Peyer's patch (tissue), 4 donors: Measurements from ENCODE around the gene NRL. TPM values are rescaled to one million over a fixed set of nuclear protein-coding genes. Genes with fewer than 3 reads are reported as not detected.

Experiments
- DNase-seq, 3 donors: peaks; one replicate each; pipeline ENCODE4 v3.0.0-alpha.2; 2017 to 2019
- H3K27ac ChIP-seq, 4 donors: fragments of 200-600 bp; sonication (generic); one replicate each; pipeline ENCODE4 v1.5.1; 2016 to 2019
- H3K27me3 ChIP-seq, 2 donors: fragments of 200-600 bp; sonication (generic); one replicate each; pipeline ENCODE4 v1.5.1; 2019
- H3K36me3 ChIP-seq, 3 donors: fragments of 200-600 bp; sonication (generic); one replicate each; pipeline ENCODE4 v1.5.1; 2016 to 2019
- H3K4me1 ChIP-seq, 4 donors: fragments of 200-600 bp; sonication (generic); one replicate each; pipeline ENCODE4 v1.5.1; 2016 to 2019
- H3K4me3 ChIP-seq, 4 donors: fragments of 200-600 bp; sonication (generic); 1 replicate in 3 of 4; 2 replicates in 1 of 4; pipeline ENCODE4 v1.5.1; 2016 to 2019; ENCODE audit warnings: mild to moderate bottlenecking in 1 of 4
- H3K9me3 ChIP-seq, 4 donors: fragments of 200-600 bp; sonication (generic); one replicate each; pipeline ENCODE4 v1.5.1; 2016 to 2019; ENCODE audit warnings: mild to moderate bottlenecking in 1 of 4
- POLR2A ChIP-seq, 2 donors: fragments of 450-650 bp; IDR thresholded peaks; one replicate each; pipeline ENCODE4 v1.5.1; 2017; ENCODE audit warnings: antibody characterized with exemption in 2 of 2, mild to moderate bottlenecking in 2 of 2, moderate library complexity in 2 of 2
- total RNA-seq, 4 donors: library from RNA; depleted of rRNA; stranded (reverse); fragments of >200 nt; gene quantifications; one replicate each; pipeline ENCODE4 v1.1.0, GENCODE V29; 2016
- TF ChIP-seq, protein P1 (sequence below), 6 experiments: fragments of 450-650 bp in 4 of 6; fragments of 200-600 bp in 2 of 6; sonication (generic) in 1 of 6; IDR thresholded peaks; one replicate each; pipeline ENCODE4 v1.5.1; 2017 to 2019; ENCODE audit warnings: antibody characterized with exemption in 6 of 6, mild to moderate bottlenecking in 3 of 6, moderate library complexity in 1 of 6

The NRL gene
- total RNA-seq, 4 donors from 2014 or later, result 4.6 to 14.2 (median 13.5) TPM; not detected in 1

DNA sequence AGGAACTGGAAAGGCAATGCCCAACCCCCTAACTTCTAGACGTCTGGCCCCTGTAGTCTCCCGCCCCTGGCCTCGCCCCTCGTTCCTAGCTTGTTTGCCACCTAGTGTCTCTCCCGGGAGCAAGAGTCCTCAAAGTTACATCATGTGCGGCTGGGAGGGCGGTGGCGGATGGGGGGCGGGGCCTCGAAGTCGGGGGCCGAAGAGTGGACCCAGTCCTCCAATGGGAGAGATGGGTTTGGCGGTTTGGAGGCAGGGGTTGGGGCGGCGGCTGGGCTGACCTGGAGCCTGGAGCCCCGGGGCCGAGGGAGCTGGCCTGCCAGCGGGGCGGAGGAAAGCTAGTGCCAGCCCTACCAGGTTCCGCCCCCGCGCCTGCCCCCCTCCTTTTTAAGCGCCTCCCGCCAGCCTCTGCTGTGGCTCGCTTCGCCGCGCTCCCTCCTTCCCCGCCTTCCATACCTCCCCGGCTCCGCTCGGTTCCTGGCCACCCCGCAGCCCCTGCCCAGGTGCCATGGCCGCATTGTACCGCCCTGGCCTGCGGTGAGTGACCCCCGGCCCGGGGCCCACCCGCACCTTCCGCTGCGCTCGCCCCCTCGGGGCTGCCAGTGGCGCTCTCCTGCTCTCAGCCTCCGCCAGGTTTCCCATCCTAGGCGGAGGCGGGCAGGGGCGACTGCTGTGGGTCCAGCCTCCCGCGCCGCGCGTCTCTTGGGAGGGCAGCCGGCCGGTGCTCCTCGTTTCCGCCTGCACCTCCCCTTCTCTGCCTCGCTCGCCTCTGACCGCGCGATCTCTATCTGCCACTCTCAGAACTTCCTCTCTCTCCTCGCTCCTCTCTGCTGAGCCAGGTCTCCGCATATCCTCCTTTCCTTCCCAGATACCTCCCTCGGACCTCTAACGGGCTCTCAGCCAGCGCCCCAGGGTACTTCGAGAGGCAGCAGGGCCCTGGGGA lies 20.6 kb downstream of the NRL start, which contains the start of gene PCK2:
PCK2 (plus strand) TSS at position 411 of the 940 bp plus-strand sequence; CDS start at position 506, 95 bp downstream.
- peak within 1 kb of the TSS; percentile 72 to 96 (median 90) for H3K4me3 ChIP-seq
- TF ChIP-seq, protein P1, sequence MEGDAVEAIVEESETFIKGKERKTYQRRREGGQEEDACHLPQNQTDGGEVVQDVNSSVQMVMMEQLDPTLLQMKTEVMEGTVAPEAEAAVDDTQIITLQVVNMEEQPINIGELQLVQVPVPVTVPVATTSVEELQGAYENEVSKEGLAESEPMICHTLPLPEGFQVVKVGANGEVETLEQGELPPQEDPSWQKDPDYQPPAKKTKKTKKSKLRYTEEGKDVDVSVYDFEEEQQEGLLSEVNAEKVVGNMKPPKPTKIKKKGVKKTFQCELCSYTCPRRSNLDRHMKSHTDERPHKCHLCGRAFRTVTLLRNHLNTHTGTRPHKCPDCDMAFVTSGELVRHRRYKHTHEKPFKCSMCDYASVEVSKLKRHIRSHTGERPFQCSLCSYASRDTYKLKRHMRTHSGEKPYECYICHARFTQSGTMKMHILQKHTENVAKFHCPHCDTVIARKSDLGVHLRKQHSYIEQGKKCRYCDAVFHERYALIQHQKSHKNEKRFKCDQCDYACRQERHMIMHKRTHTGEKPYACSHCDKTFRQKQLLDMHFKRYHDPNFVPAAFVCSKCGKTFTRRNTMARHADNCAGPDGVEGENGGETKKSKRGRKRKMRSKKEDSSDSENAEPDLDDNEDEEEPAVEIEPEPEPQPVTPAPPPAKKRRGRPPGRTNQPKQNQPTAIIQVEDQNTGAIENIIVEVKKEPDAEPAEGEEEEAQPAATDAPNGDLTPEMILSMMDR (IDR thresholded peaks at IDR 0.05), result peak in 3 of 6 experiments; percentile 0 to 28 (median 21)
- peak; percentile 95 to 99 for TF ChIP-seq POLR2A (IDR thresholded peaks at IDR 0.05)
- H3K9me3 ChIP-seq, result no peaks in the 10 kb centered on the region
- H3K4me1 ChIP-seq, result peaks cover 7 to 28% (median 15%) of the 10 kb centered on the region in 4 donors
- H3K27ac ChIP-seq, result peak within 1 kb of the TSS; percentile 94 to 100 (median 98)
- peak; percentile 82 to 97 (median 96) for DNase-seq
- no peaks in the 10 kb centered on the region for H3K27me3 ChIP-seq
- peaks cover 0 to 21% (median 0%) of the 10 kb centered on the region in 3 donors for H3K36me3 ChIP-seq

DNA sequence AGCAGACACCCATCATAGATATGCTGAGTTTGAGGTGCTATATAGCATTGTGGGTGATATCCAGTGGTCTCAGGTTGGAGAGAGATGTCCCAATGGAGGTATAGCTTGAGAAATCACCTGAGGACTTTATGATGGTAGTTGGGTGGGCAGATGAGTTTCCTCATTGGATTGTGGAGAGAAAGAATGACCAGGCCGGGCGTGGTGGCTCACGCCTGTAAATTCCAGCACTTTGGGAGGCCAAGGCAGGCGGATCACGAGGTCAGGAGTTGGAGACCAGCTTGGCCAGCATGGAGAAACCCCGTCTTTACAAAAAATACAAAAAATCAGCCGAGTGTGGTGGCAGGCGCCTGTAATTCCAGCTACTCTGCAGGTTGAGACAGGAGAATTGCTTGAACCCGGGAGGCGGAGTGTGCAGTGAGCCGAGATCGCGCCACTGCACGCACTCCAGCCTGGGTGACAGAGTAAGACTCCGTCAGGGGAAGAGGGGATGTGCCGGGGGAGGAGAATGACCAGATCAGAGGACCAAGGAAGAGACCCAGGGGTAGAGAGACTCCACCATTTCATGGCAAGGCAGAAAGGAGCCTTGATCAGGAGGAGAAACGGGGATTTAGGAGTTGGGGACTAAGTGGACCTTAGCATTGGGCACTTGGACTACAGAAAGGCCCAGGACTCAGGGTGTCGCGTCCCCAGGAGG lies 21.4 kb downstream of the NRL start:
- TF ChIP-seq, protein P1 (IDR thresholded peaks at IDR 0.05), result no peak
- no peak for TF ChIP-seq POLR2A (IDR thresholded peaks at IDR 0.05)
- H3K27me3 ChIP-seq, result no peaks in the 10 kb centered on the region
- H3K4me3 ChIP-seq, result peak overlapping the region; percentile 72 to 96 (median 90)
- H3K27ac ChIP-seq, result peak overlapping the region; percentile 94 to 100 (median 98)
- H3K4me1 ChIP-seq, result peaks cover 7 to 28% (median 15%) of the 10 kb centered on the region in 4 donors
- H3K9me3 ChIP-seq, result no peaks in the 10 kb centered on the region
- DNase-seq, result peak in 1 of 3 donors; percentile 50
- H3K36me3 ChIP-seq, result peaks cover 0 to 13% (median 0%) of the 10 kb centered on the region in 3 donors

DNA sequence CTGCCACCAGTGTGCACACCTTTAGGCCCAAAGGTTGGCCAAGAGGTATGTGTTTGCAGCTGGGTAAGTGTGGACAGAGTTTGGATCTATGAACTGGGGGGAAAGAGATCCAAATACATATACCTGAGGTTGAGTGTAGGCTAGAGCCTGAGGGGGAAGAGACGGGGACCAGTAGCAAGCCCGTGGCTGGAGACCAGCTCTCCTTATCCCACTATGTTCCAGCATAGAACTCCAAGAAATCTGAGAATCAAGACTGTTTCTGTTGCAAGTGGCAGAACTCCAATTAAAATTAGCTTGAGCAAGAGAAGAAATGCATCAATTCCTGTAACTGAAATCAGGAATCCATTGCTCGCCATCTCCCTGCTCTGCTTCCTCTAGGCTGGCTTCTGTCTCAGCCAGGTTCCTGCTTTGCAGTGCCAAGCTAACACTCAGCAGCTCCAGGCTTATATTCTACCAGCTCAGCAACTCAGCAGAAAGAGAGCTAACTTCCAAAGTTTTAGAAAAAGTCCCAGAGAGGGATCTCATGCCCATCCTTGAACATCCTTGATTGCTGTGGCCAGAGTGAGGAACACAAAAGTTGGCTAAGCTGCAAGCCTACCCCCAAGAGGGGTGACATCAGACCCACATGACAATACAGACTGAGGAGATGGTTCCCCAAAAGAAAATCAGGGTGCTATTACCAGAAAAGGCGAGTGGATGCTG lies 22.1 kb downstream of the NRL start:
- H3K4me1 ChIP-seq, result peaks cover 7 to 28% (median 15%) of the 10 kb centered on the region in 4 donors
- peak overlapping the region; percentile 94 to 100 (median 98) for H3K27ac ChIP-seq
- no peak for TF ChIP-seq POLR2A (IDR thresholded peaks at IDR 0.05)
- TF ChIP-seq, protein P1 (IDR thresholded peaks at IDR 0.05), result no peak
- no peaks in the 10 kb centered on the region for H3K27me3 ChIP-seq
- H3K9me3 ChIP-seq, result no peaks in the 10 kb centered on the region
- H3K36me3 ChIP-seq, result peaks cover 0 to 7% (median 0%) of the 10 kb centered on the region in 3 donors
- H3K4me3 ChIP-seq, result no peak overlapping the region
- no peak for DNase-seq

DNA sequence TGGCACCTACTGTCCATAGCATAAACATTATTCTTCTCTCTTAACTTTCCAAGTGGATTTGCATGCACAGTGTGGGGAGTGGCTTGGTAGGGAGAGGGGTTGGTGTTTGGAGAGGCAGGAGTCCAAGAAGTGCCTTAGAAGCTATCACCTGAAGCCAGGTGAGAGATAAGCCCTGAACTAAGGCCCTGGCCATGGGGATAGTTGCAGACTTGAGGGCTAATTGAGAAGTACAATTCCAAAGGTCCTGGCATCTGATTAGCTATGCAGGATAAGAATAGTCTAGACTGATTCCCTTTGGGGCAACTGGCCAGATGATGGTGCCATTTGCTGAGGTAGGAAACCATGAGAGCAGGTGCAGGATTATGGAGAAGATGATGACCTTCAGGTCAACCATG lies 22.6 kb downstream of the NRL start:
- no peak overlapping the region for H3K4me3 ChIP-seq
- TF ChIP-seq POLR2A (IDR thresholded peaks at IDR 0.05), result peak in 1 of 2 donors; percentile 63
- TF ChIP-seq, protein P1 (IDR thresholded peaks at IDR 0.05), result peak in 3 of 6 experiments; percentile 52 to 60 (median 57)
- H3K36me3 ChIP-seq, result peaks cover 0 to 7% (median 0%) of the 10 kb centered on the region in 3 donors
- peaks cover 7 to 28% (median 15%) of the 10 kb centered on the region in 4 donors for H3K4me1 ChIP-seq
- peak overlapping the region in 3 of 4 donors; percentile 94 to 99 (median 98) for H3K27ac ChIP-seq
- DNase-seq, result peak in 2 of 3 donors; percentile 62 to 79
- no peaks in the 10 kb centered on the region for H3K9me3 ChIP-seq
- H3K27me3 ChIP-seq, result no peaks in the 10 kb centered on the region

DNA sequence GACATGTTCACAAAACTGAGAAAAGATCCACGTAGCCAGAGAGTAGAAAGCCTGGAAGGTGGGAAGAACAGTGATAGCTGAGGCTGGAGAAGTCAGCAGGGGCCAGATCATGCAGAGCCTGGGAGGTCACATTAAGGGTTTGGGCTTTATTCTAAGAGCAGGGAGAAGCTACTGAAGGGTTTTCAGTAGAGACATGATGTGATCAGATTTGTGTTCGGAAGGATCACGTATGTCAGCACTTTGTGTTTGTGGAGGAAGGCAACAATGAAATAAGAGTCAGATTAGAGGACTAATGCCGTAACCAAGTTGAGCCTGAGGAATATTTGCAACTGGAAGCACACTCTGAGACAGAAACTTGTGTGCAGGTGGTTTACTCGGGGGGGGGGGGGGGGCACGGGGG lies 24.9 kb downstream of the NRL start:
- no peak for TF ChIP-seq POLR2A (IDR thresholded peaks at IDR 0.05)
- TF ChIP-seq, protein P1 (IDR thresholded peaks at IDR 0.05), result no peak
- H3K9me3 ChIP-seq, result no peaks in the 10 kb centered on the region
- DNase-seq, result no peak

More for the DNA sequence above, 24.9 kb downstream of the NRL start:
- no peak overlapping the region for H3K4me3 ChIP-seq
- no peak overlapping the region for H3K27ac ChIP-seq
- H3K27me3 ChIP-seq, result no peaks in the 10 kb centered on the region
- peaks cover 3 to 17% (median 11%) of the 10 kb centered on the region in 4 donors for H3K4me1 ChIP-seq
- H3K36me3 ChIP-seq, result no peaks in the 10 kb centered on the region
